HG02885 (cell line): ENCODE measurements around the gene MFAP2.
"Not testable (repeated sequence)": the region's sequence is repeated elsewhere in the genome, so short reads cannot be mapped to it uniquely, and the experiment has no call there.

Experiments
- ATAC-seq: cut with Tn5 transposase; IDR thresholded peaks from one replicate; pipeline ENCODE4 v1.9.1; 2021; ENCODE audit warnings: mild to moderate bottlenecking; ENCODE audit not compliant: unreplicated experiment, poor library complexity

Gene MFAP2

GRCh38 chr1:16936580-16936979, 43.8 kb downstream of the MFAP2 start:
- ATAC-seq = not testable (repeated sequence)

DNA sequence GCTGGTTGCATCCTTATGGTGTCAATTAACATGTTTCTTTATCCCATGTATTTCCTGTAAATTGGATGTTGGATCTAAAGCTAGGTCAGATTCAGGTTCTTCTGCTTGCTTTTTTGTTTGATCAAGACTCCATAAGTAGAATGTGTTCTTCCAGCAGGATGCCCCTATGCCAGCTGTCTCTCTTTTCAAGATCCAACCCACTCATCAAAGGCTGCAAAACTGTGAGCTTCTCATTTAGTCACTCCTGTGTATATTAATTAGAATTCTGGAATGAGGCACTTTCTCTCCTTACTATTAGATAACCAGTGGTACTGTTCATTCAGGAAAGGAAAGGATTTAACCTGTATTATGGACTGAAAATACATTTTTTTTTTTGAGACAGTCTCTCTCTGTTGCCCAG, 46.5 kb downstream of the MFAP2 start:
- not testable (repeated sequence) for ATAC-seq

DNA sequence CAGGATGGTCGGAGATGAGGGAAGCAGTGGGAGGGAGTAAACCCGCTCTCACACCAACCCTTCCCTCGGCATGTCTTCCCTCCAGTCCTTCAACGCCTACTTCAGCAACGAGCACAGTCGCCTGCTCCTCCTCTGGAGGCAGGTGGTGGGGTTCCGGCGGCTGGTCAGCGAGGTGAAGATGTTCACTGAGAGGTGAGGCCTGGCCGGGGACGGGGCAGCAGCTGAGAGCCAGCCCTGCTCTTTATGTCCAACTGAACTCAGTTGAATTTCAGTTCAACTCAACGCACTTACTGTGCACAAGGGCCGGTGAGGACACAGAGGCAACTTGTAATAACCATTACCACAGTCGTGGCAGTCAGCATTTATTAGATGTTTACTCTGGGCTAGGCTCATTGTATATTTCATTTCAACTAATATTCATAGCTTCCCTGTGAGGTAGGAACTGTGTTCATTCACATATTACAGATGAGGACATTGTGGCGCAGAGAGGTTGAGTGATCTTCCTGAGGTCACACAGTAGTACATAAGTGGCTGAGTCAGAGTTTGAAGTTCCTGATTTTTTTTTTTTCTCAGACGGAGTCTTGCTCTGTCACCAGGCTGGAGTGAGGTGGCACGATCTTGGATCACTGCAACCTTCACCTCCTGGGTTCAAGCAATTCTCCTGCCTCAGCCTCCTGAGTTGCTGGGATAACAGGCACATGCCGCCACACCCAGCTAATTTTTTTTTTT, 49.0 kb downstream of the MFAP2 start:
- ATAC-seq = not testable (repeated sequence)

DNA sequence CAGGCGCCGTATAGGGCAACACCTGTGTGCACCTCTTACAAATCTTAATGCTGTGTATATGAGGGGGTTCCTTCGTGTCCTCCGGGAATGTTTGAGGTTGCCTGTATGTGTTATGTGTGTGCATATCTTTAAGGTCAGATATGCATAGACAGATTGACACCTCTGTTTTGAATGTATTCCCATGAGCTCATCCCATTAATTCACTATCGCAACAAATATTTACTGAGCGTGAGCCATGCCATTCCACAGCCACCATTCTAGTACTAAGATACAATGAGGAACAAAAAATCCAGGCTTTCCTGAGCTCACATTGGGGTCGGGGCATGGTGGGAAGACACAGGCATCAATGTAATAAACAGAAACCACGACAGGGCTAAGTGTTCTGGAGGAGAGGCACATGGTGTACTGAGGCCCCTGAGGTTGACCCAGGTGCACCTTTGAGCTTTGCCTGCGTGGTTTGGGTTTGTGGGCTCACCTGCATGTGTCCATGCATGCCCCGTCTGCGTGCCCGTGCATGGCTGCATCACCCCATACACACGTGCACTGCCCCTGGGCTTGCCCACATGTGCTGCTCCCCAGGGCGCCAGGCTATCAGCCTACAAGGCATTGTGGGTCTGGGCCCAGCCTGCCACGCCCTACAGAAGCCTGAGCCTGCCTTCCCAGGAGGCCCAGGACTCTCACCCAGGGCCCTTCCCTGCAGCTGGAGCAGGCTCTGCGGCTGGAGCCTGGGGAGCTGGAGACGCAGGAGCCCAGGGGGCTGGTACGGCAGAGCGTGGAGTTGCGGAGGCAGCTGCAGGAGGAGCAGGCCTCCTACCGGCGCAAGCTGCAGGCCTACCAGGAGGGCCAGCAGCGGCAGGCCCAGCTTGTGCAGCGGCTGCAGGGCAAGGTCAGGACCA, 51.0 kb downstream of the MFAP2 start:
- ATAC-seq = not testable (repeated sequence)

- ATAC-seq = no peak
Measured at GRCh38 chr1:16927711-16928485, 52.5 kb downstream of the MFAP2 start.

GRCh38 chr1:16927256-16927655, 53.2 kb downstream of the MFAP2 start:
- ATAC-seq = no peak

- no peak for ATAC-seq
Measured at GRCh38 chr1:16926491-16927073, 53.8 kb downstream of the MFAP2 start.

DNA sequence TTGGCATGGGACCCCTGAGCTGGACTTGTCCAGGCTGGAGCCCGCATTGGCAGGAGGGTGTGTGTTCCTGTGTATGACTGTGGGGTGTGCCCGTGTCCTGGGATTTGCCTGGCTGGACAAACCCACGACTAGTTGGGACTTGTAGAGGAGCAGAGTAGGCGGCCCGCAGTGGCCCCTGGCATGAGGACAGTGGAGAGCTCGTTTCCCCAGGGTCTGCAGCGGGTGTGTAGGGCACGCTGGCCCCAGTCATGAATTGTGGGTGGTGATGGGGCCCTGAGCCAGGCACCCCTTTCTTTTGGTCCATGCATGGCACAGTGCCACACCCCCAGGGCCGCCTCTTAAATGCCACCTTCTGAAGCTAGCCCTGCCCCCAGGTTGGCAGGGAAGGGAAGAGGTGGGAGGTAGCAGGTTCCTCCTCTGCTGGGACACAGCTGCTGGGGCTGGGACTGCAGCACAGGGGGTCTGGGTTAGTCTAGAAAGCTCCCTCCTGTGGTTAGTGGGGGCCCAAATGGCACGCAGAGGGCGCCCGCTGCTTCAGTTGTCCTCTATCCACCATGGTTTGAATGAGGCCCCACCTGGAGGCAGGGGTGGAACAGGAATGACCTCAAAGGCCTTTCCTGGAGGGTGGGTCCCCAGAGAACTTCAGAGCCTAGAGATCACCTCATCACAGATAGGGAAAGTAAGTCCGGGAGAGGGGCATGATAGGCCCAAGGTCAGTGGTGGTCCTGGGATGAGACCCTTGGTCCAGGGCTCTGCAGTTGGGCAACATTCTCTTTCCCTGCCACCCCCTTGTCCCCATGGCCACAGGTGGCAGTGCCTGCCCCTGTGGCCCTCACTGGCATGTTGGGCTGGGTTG, 54.6 kb downstream of the MFAP2 start:
- ATAC-seq = no peak

DNA sequence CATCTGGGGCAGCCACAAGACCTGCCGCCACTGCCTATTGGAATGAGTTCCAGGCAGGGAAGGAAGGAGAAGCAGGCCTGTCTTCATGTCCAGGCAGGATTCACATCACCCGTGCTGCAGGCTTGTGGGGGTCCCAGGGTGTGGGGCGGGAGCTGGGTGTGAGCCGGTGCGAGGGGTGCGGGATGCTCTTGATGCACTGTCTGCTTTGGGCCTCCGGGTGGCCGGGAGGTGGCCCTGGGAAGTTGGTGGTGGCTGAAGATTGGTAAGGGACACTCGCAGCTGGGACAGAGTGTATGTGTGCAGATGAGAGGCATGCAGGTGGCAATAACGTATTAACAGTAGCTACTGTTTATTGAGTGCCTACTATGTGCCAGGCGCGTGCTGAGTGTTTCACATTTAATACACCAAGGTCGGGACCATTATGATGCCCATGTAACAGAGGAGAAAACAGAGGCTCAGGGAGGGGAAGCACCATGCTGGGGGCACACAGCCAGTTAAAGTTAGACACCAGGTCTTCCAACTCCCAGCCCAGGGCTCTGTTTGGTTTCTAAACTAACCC, 55.4 kb downstream of the MFAP2 start:
- ATAC-seq = no peak
